Neural cell (in vitro differentiated cells): Measurements from ENCODE around the gene ZBTB25. TPM values are rescaled to one million over a fixed set of nuclear protein-coding genes. Genes with fewer than 3 reads are reported as not detected.

Experiments used
- H2AFZ ChIP-seq: fragments of 200-600, 300-800 bp; sonication (generic), shearing (Covaris generic); 2 replicates; pipeline ENCODE4 v1.6.0; 2014; ENCODE audit warnings: low read depth, mild to moderate bottlenecking, antibody characterized with exemption, low read length, moderate library complexity
- H3F3A ChIP-seq: fragments of 200-600 bp; shearing (Covaris generic); 2 replicates; pipeline ENCODE4 v1.6.1; 2016; ENCODE audit warnings: mild to moderate bottlenecking, moderate library complexity, mixed read lengths, antibody characterized with exemption, low read length; ENCODE audit not compliant: insufficient read depth, poor library complexity, severe bottlenecking
- H3K27ac ChIP-seq: fragments of 200-600, 300-800 bp; sonication (generic), shearing (Covaris generic); 2 replicates; pipeline ENCODE4 v1.5.1; 2014; ENCODE audit warnings: mild to moderate bottlenecking, low read length, moderate library complexity
- H3K27me3 ChIP-seq: fragments of 300-800, 200-600 bp; sonication (generic), shearing (Covaris generic); 2 replicates; pipeline ENCODE4 v1.6.0; 2014; ENCODE audit warnings: mild to moderate bottlenecking, low read depth, low read length, moderate library complexity; ENCODE audit not compliant: insufficient read depth
- H3K36me3 ChIP-seq: fragments of 300-800, 200-600 bp; sonication (generic), shearing (Covaris generic); 2 replicates; pipeline ENCODE4 v1.5.1; 2014; ENCODE audit warnings: mild to moderate bottlenecking, antibody characterized with exemption, low read length, moderate library complexity; ENCODE audit not compliant: insufficient read depth
- H3K4me2 ChIP-seq: fragments of 300-800, 200-600 bp; sonication (generic), shearing (Covaris generic); 2 replicates; pipeline ENCODE4 v1.6.0; 2014; ENCODE audit warnings: mild to moderate bottlenecking, low read length
- H3K4me3 ChIP-seq: fragments of 300-800, 200-600 bp; sonication (generic), shearing (Covaris generic); 2 replicates; pipeline ENCODE4 v1.5.1; 2014; ENCODE audit warnings: mild to moderate bottlenecking, low read length, moderate library complexity
- H3K79me2 ChIP-seq: fragments of 200-600 bp; shearing (Covaris generic); replicated peaks from 2 replicates; pipeline ENCODE4 v1.6.0; 2014; ENCODE audit warnings: mild to moderate bottlenecking, low read length, moderate library complexity; ENCODE audit not compliant: insufficient read depth
- H3K9ac ChIP-seq: fragments of 300-800, 200-600 bp; sonication (generic), shearing (Covaris generic); 2 replicates; pipeline ENCODE4 v1.6.1; 2016; ENCODE audit warnings: mild to moderate bottlenecking, low read length, mixed read lengths
- H3K9me2 ChIP-seq: fragments of 200-600 bp; shearing (Covaris generic); 2 replicates; pipeline ENCODE4 v1.6.1; 2016; ENCODE audit warnings: mild to moderate bottlenecking, low read length, mixed read lengths; ENCODE audit not compliant: insufficient read depth
- H3K9me3 ChIP-seq: fragments of 200-600, 300-800 bp; sonication (generic), shearing (Covaris generic); 2 replicates; pipeline ENCODE4 v1.6.1; 2016; ENCODE audit warnings: mild to moderate bottlenecking, mixed run types, low read length, moderate library complexity, mixed read lengths
- H4K20me1 ChIP-seq: fragments of 200-600 bp; shearing (Covaris generic); 2 replicates; pipeline ENCODE4 v1.6.1; 2016; ENCODE audit warnings: mild to moderate bottlenecking, mixed run types; ENCODE audit not compliant: insufficient read depth
- EP300 ChIP-seq: fragments of 450-650 bp; conservative IDR thresholded peaks from 2 replicates; pipeline ENCODE4 v1.6.1; 2014; ENCODE audit warnings: antibody characterized with exemption, mild to moderate bottlenecking, moderate library complexity; ENCODE audit not compliant: poor library complexity, severe bottlenecking
- EZH2 ChIP-seq: fragments of 200-600, 300-800 bp; shearing (Covaris generic), sonication (generic); IDR thresholded peaks from 2 replicates; pipeline ENCODE4 v1.6.1; 2014; ENCODE audit warnings: antibody characterized with exemption, low read length, borderline replicate concordance, mild to moderate bottlenecking; ENCODE audit not compliant: insufficient read depth, poor library complexity, severe bottlenecking
- MXI1 ChIP-seq: fragments of 450-650 bp; conservative IDR thresholded peaks from 2 replicates; pipeline ENCODE4 v1.6.1; 2014; ENCODE audit warnings: antibody characterized with exemption, mild to moderate bottlenecking; ENCODE audit not compliant: poor library complexity, severe bottlenecking
- POLR2AphosphoS5 ChIP-seq: IDR thresholded peaks from 2 replicates; pipeline ENCODE4 v1.6.1; 2012
- RAD21 ChIP-seq: fragments of 450-650 bp; conservative IDR thresholded peaks from 2 replicates; pipeline ENCODE4 v1.6.1; 2014; ENCODE audit warnings: antibody characterized with exemption, mild to moderate bottlenecking, moderate library complexity
- SMC3 ChIP-seq: fragments of 450-650 bp; conservative IDR thresholded peaks from 2 replicates; pipeline ENCODE4 v1.6.1; 2014; ENCODE audit warnings: antibody characterized with exemption, mild to moderate bottlenecking, moderate library complexity; ENCODE audit not compliant: poor library complexity
- TAF1 ChIP-seq: IDR thresholded peaks from 2 replicates; pipeline ENCODE4 v1.6.1; 2012; ENCODE audit warnings: low read depth
- polyA plus RNA-seq: library from polyadenylated mRNA; depleted of rRNA; stranded (reverse); fragments of >200 nt; gene quantifications from 2 replicates; pipeline ENCODE4 v1.2.3, GENCODE V29; 2014
- TF ChIP-seq, protein P1 (sequence below): IDR thresholded peaks from 2 replicates; pipeline ENCODE4 v1.6.1; 2012; ENCODE audit warnings: borderline replicate concordance
- TF ChIP-seq, protein P2 (sequence below): fragments of 450-650 bp; IDR thresholded peaks from 2 replicates; pipeline ENCODE4 v1.5.1; 2014; ENCODE audit warnings: antibody characterized with exemption, mild to moderate bottlenecking, moderate library complexity; ENCODE audit not compliant: poor library complexity, severe bottlenecking

Gene ZBTB25
- polyA plus RNA-seq, 1 donor from 2014 or later = 5.3 TPM

DNA sequence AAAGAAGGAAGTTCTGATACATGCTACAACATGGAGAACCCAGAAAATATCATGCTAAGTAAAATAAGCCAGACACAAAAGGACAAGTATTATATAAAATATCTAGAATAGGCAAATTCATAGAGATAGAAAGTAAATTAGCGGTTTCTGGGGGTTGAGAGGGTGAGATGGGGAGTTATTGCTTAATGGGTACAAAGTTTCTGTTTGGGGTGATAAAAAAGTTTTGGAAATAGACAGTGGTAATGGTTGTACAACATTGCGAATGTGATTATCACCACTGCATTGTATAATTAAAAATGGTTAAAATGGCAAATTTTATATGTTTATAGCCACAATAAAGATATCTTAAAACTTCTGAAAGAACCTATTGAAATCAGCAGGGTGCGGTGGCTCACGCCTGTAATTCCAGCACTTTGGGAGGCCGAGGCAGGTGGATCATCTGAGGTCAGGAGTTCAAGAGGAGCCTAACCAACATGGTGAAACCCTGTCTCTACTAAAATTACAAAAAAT lies 15.0 kb downstream of the ZBTB25 start:
- no peaks in the 10 kb centered on the region for H3K27me3 ChIP-seq
- TF ChIP-seq, protein P1, sequence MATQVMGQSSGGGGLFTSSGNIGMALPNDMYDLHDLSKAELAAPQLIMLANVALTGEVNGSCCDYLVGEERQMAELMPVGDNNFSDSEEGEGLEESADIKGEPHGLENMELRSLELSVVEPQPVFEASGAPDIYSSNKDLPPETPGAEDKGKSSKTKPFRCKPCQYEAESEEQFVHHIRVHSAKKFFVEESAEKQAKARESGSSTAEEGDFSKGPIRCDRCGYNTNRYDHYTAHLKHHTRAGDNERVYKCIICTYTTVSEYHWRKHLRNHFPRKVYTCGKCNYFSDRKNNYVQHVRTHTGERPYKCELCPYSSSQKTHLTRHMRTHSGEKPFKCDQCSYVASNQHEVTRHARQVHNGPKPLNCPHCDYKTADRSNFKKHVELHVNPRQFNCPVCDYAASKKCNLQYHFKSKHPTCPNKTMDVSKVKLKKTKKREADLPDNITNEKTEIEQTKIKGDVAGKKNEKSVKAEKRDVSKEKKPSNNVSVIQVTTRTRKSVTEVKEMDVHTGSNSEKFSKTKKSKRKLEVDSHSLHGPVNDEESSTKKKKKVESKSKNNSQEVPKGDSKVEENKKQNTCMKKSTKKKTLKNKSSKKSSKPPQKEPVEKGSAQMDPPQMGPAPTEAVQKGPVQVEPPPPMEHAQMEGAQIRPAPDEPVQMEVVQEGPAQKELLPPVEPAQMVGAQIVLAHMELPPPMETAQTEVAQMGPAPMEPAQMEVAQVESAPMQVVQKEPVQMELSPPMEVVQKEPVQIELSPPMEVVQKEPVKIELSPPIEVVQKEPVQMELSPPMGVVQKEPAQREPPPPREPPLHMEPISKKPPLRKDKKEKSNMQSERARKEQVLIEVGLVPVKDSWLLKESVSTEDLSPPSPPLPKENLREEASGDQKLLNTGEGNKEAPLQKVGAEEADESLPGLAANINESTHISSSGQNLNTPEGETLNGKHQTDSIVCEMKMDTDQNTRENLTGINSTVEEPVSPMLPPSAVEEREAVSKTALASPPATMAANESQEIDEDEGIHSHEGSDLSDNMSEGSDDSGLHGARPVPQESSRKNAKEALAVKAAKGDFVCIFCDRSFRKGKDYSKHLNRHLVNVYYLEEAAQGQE = no peak
- no peak for TF ChIP-seq TAF1
- no peak for TF ChIP-seq MXI1
- TF ChIP-seq, protein P2, sequence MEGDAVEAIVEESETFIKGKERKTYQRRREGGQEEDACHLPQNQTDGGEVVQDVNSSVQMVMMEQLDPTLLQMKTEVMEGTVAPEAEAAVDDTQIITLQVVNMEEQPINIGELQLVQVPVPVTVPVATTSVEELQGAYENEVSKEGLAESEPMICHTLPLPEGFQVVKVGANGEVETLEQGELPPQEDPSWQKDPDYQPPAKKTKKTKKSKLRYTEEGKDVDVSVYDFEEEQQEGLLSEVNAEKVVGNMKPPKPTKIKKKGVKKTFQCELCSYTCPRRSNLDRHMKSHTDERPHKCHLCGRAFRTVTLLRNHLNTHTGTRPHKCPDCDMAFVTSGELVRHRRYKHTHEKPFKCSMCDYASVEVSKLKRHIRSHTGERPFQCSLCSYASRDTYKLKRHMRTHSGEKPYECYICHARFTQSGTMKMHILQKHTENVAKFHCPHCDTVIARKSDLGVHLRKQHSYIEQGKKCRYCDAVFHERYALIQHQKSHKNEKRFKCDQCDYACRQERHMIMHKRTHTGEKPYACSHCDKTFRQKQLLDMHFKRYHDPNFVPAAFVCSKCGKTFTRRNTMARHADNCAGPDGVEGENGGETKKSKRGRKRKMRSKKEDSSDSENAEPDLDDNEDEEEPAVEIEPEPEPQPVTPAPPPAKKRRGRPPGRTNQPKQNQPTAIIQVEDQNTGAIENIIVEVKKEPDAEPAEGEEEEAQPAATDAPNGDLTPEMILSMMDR = no peak
- no peak for TF ChIP-seq EP300
- TF ChIP-seq RAD21 = no peak
- no peak for TF ChIP-seq EZH2
- TF ChIP-seq POLR2AphosphoS5 = no peak
- no peak for TF ChIP-seq SMC3
- H3K9me2 ChIP-seq = no peaks in the 10 kb centered on the region

DNA sequence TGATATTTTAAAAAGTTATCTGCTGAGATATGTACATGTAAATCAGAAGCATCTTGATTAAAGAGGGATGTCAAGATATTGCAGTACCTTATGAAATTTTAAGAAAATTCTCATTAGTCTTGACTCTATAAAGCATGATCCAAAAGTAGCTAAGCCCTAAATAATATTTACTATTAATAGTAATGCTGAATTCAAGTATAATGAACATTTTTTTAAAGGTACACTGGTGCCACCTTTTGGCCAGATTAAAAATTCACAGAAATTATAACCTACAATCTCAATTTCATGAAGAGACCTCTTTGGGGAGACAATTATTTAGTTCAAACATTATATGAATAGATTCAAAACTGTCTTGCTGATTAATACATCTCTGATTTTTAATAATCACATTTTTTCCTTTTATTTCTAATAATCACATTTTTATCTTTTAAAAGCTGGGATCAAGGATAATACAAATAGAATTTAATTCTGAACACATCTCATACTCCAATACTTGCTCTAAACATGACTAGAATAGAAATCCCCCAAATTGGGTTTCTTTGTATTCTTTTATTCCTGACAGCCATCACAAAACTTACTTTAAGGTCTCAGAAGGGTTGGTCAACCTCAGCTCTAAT lies 24.9 kb downstream of the ZBTB25 start:
- TF ChIP-seq TAF1 = no peak
- TF ChIP-seq MXI1 = no peak
- TF ChIP-seq SMC3 = peak; percentile 65
- TF ChIP-seq, protein P2 = peak; percentile 68
- TF ChIP-seq EP300 = no peak
- peak; percentile 70 for TF ChIP-seq RAD21
- H3K27ac ChIP-seq = no peak overlapping the region

More for the DNA sequence above, 15.0 kb downstream of the ZBTB25 start:
- H3K36me3 ChIP-seq = no peaks in the 10 kb centered on the region
- no peak overlapping the region for H2AFZ ChIP-seq
- H3K9me3 ChIP-seq = no peaks in the 10 kb centered on the region
- H3K4me3 ChIP-seq = no peak overlapping the region
- H3K4me2 ChIP-seq = no peak overlapping the region
- no peaks in the 10 kb centered on the region for H4K20me1 ChIP-seq
- no peaks in the 10 kb centered on the region for H3F3A ChIP-seq
- H3K9ac ChIP-seq = no peak overlapping the region
- no peak overlapping the region for H3K27ac ChIP-seq
- no peaks in the 10 kb centered on the region for H3K79me2 ChIP-seq

More for the DNA sequence above, 24.9 kb downstream of the ZBTB25 start:
- Histone ChIP-seq H3K79me2 (no peaks in the 10 kb centered on the region), H2AFZ (no peak overlapping the region), H3K4me2 (no peak overlapping the region), H3K36me3 (no peaks in the 10 kb centered on the region), H3K4me3 (no peak overlapping the region), H3K9me2 (no peaks in the 10 kb centered on the region), H3F3A (no peaks in the 10 kb centered on the region), H3K9ac (no peak overlapping the region), H4K20me1 (no peaks in the 10 kb centered on the region), H3K9me3 (no peaks in the 10 kb centered on the region), H3K27me3 (no peaks in the 10 kb centered on the region)
